Esophagus muscularis mucosa (tissue), 3 donors: ENCODE data around the gene TMEM11.

ENCODE experiments used
- POLR2A ChIP-seq: fragments of 450-650 bp; IDR thresholded peaks from one replicate; pipeline ENCODE4 v1.6.1; 2017; ENCODE audit warnings: antibody characterized with exemption, moderate library complexity, mild to moderate bottlenecking, low read depth
- TF ChIP-seq, protein P1 (sequence below), 3 experiments: fragments of 200-600 bp in 2 of 3; fragments of 450-650 bp in 1 of 3; sonication (generic) in 2 of 3; IDR thresholded peaks; one replicate each; pipeline ENCODE4 v1.5.1; 2017 to 2019; ENCODE audit warnings: antibody characterized with exemption in 3 of 3, mild to moderate bottlenecking in 2 of 3, moderate library complexity in 1 of 3

DNA sequence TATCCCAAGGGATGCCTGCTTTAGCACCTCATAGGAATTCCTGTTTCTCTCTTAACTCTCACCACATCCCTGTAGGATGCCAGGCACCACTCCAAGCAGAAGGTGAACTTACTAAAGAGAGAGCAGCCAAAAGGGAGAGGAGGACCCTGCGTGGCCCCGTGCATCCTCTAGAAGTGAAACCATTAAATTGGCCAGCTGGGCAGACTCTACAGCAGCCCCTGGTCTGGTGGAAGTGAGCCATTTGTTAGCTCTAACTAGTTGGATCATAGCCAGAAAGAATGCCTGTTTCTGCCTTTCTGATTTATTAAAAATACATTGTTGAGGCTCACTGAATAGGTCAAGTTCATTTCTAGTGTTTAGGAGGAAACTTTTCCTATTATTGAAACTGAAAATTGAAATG is 22.3 kb downstream of the TMEM11 start:
- TF ChIP-seq, protein P1, sequence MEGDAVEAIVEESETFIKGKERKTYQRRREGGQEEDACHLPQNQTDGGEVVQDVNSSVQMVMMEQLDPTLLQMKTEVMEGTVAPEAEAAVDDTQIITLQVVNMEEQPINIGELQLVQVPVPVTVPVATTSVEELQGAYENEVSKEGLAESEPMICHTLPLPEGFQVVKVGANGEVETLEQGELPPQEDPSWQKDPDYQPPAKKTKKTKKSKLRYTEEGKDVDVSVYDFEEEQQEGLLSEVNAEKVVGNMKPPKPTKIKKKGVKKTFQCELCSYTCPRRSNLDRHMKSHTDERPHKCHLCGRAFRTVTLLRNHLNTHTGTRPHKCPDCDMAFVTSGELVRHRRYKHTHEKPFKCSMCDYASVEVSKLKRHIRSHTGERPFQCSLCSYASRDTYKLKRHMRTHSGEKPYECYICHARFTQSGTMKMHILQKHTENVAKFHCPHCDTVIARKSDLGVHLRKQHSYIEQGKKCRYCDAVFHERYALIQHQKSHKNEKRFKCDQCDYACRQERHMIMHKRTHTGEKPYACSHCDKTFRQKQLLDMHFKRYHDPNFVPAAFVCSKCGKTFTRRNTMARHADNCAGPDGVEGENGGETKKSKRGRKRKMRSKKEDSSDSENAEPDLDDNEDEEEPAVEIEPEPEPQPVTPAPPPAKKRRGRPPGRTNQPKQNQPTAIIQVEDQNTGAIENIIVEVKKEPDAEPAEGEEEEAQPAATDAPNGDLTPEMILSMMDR (IDR thresholded peaks at IDR 0.05): no peak
- TF ChIP-seq POLR2A: no peak
